ENCODE data around the gene GCAT.

Gene GCAT

GRCh38 chr22:37774728-37775127 is 33.0 kb upstream of the GCAT start:
- H3K4me3 ChIP-seq: no peak overlapping the region
- no peak for TF ChIP-seq CTCF (IDR thresholded peaks at IDR 0.05)
- no peak for DNase-seq (ENCODE audit: low spot score)
- no peak overlapping the region for H3K27ac ChIP-seq

- no peak for DNase-seq (ENCODE audit: low spot score)
- H3K27ac ChIP-seq: peak overlapping the region in 1 of 2 donors; percentile 30
- no peak overlapping the region for H3K4me3 ChIP-seq
- no peak for TF ChIP-seq CTCF (IDR thresholded peaks at IDR 0.05)
Measured at GRCh38 chr22:37775785-37776638, 31.7 kb upstream of the GCAT start.

GRCh38 chr22:37776639-37777005 is 31.1 kb upstream of the GCAT start:
- peak overlapping the region in 1 of 2 donors; percentile 30 for H3K27ac ChIP-seq
- DNase-seq (ENCODE audit: low spot score): no peak
- no peak for TF ChIP-seq CTCF (IDR thresholded peaks at IDR 0.05)
- H3K4me3 ChIP-seq: no peak overlapping the region

- no peak overlapping the region for H3K27ac ChIP-seq
- H3K4me3 ChIP-seq: no peak overlapping the region
- no peak for TF ChIP-seq CTCF (IDR thresholded peaks at IDR 0.05)
- DNase-seq (ENCODE audit: low spot score): no peak
Measured at GRCh38 chr22:37777122-37777687, 30.5 kb upstream of the GCAT start.

GRCh38 chr22:37778370-37779009 is 29.2 kb upstream of the GCAT start:
- no peak for DNase-seq (ENCODE audit: low spot score)
- TF ChIP-seq CTCF (IDR thresholded peaks at IDR 0.05): no peak
- H3K4me3 ChIP-seq: no peak overlapping the region
- H3K27ac ChIP-seq: no peak overlapping the region

- TF ChIP-seq CTCF (IDR thresholded peaks at IDR 0.05): no peak
- H3K27ac ChIP-seq: no peak overlapping the region
Measured at GRCh38 chr22:37781434-37782059, 26.2 kb upstream of the GCAT start.

More at GRCh38 chr22:37781434-37782059, 26.2 kb upstream of the GCAT start:
- no peak overlapping the region for H3K4me3 ChIP-seq
- DNase-seq (ENCODE audit: low spot score): no peak

Measured in coronary artery (tissue), 2 donors.